GM12873 (cell line): ENCODE measurements around the gene ITGA11.

ENCODE experiments used
- CTCF ChIP-seq: IDR thresholded peaks from 2 replicates; pipeline ENCODE4 v1.5.1; 2012; ENCODE audit warnings: low read depth, mild to moderate bottlenecking, moderate library complexity, low read length, control low read depth; ENCODE audit not compliant: insufficient read depth; ENCODE audit errors: missing control alignments

ITGA11 gene

GRCh38 chr15:68271854-68272471 is 160.0 kb downstream of the ITGA11 start:
- TF ChIP-seq CTCF, result no peak

- no peak for TF ChIP-seq CTCF
These were observed 163.6 kb downstream of the ITGA11 start for GRCh38 chr15:68268405-68268804.

- TF ChIP-seq CTCF, result no peak
These were observed 166.3 kb downstream of the ITGA11 start for GRCh38 chr15:68265674-68266073.

DNA sequence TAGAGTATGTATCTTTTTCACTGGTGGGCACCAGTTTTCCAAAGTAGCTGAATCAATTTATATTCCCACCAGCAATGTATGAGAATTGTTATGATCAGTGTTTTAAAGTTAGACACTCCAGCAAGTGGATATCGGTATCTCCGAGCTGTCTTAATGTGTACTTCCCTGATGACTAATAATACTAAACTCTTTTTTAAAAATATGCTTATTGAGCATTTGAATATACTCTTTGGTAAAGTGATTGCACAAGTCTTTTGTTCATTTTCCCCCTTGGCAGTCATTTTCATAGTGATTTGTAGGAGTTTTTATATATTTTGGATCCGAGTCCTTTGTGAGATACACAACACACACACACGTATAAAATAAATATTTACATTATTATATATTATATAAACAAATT is 166.9 kb downstream of the ITGA11 start:
- no peak for TF ChIP-seq CTCF

GRCh38 chr15:68264282-68264681 is 167.7 kb downstream of the ITGA11 start:
- no peak for TF ChIP-seq CTCF

DNA sequence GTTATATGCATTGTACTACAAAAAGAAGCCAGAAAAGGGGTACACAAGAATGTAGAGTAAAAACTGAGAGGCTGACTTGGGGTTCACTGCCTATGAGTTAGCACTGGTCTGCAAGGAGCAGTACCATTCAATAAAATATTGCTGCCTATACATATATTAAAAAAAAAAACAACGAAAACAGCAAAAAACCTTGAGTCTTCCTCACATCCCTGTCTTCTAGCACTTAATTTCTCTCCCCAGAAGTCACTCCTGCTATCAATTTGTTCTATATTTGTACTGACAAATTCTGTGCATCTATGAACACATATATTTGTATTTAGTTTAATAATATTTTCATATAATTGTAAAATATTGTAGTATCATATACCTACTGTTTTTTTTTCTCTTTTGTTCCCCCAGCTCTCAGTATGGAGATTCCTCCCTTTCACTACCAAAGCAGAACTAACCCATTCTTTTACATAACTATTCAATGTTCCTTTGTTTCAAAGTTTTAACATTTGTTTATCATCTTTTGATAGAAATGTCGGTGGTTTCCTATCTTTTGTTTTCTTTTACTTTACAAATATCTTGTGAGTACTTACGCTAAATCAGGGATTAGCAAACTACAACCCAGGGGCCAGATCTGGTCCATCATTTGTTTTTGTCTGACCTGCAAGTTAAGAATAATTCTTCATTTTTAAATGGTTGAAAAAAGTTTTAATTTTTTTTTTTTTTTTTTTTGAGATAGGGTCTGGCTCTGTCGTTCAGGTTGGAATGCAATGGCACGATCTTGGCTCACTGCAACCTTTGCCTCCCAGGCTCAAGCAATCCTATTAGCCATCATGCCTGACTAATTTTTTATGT is 169.2 kb downstream of the ITGA11 start:
- TF ChIP-seq CTCF, result no peak

DNA sequence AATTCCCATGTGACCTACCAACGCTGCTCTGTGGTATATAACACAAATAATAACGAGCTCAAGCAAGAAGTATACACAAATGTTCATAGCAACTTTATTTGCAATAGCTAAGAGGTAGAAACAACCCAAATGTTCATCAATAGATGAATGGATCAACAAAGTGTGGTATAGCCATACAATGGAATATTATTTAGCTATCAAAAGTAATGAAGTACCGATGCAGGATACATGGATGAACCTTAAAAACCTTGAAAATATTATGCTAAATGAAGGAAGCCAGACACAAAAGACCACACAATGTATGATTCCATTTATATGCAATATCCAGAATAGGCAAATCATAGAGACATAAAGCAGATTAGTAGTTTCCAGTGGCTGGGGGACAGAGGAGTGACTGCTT is 170.0 kb downstream of the ITGA11 start:
- TF ChIP-seq CTCF, result no peak
